ENCODE results near the gene KCNJ5.

GRCh38 chr11:128884054-128884453, 7.1 kb upstream of the KCNJ5 start:
- TF ChIP-seq, protein P1, sequence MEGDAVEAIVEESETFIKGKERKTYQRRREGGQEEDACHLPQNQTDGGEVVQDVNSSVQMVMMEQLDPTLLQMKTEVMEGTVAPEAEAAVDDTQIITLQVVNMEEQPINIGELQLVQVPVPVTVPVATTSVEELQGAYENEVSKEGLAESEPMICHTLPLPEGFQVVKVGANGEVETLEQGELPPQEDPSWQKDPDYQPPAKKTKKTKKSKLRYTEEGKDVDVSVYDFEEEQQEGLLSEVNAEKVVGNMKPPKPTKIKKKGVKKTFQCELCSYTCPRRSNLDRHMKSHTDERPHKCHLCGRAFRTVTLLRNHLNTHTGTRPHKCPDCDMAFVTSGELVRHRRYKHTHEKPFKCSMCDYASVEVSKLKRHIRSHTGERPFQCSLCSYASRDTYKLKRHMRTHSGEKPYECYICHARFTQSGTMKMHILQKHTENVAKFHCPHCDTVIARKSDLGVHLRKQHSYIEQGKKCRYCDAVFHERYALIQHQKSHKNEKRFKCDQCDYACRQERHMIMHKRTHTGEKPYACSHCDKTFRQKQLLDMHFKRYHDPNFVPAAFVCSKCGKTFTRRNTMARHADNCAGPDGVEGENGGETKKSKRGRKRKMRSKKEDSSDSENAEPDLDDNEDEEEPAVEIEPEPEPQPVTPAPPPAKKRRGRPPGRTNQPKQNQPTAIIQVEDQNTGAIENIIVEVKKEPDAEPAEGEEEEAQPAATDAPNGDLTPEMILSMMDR (IDR thresholded peaks at IDR 0.05): no peak
- no peak for TF ChIP-seq POLR2A (IDR thresholded peaks at IDR 0.05)

Measured in vagina (tissue), 2 donors.